ENCODE results near the gene SPINK13.
"Not testable (repeated sequence)": the region's sequence is repeated elsewhere in the genome, so short reads cannot be mapped to it uniquely, and the experiment has no call there.

SPINK13 gene

GRCh38 chr5:148259288-148259687, 9.3 kb upstream of the SPINK13 start:
- Histone ChIP-seq H3K27ac (ENCODE audit: insufficient read depth, low read depth, low read length, poor library complexity, severe bottlenecking) (no peak overlapping the region), H3K4me3 (ENCODE audit: insufficient read depth, low read depth, low read length) (no peak overlapping the region), H3K27me3 (ENCODE audit: control insufficient read depth, insufficient read depth, low read length, poor library complexity, severe bottlenecking) (no peaks in the 10 kb centered on the region), H3K9me3 (ENCODE audit: control insufficient read depth, low read length) (no peaks in the 10 kb centered on the region), H3K36me3 (ENCODE audit: control insufficient read depth, insufficient read depth, low read length) (no peaks in the 10 kb centered on the region), H3K4me1 (ENCODE audit: control insufficient read depth, insufficient read depth, low read length) (no peaks in the 10 kb centered on the region)
- 83 to 89% methylated on average over 2 of the region's 2 CpGs for WGBS, 2 experiments

DNA sequence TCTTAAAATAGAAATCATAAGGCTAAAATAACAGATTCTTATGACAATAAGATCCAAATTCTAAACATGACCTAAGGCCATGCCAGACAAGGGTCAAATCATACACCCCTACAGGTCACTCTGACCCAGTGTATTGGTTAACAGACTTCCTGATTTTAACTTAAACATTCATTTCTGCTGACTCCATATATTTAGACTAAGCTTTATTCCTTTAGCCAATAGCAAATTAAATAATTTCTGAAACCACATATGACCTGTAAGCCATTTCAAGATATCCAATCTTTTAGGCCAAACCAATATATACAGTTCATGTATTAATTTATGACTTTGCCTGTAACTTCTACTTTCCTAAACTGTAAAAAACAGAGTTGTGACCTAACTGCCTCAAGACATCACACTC, 7.4 kb upstream of the SPINK13 start:
- no peak overlapping the region for H3K4me3 ChIP-seq (ENCODE audit: insufficient read depth, low read depth, low read length)
- no peaks in the 10 kb centered on the region for H3K36me3 ChIP-seq (ENCODE audit: control insufficient read depth, insufficient read depth, low read length)
- H3K27me3 ChIP-seq (ENCODE audit: control insufficient read depth, insufficient read depth, low read length, poor library complexity, severe bottlenecking), result no peaks in the 10 kb centered on the region
- H3K9me3 ChIP-seq (ENCODE audit: control insufficient read depth, low read length), result no peaks in the 10 kb centered on the region
- H3K27ac ChIP-seq (ENCODE audit: insufficient read depth, low read depth, low read length, poor library complexity, severe bottlenecking), result no peak overlapping the region
- H3K4me1 ChIP-seq (ENCODE audit: control insufficient read depth, insufficient read depth, low read length), result no peaks in the 10 kb centered on the region

- H3K27ac ChIP-seq (ENCODE audit: insufficient read depth, low read depth, low read length, poor library complexity, severe bottlenecking), result no peak overlapping the region
- no peaks in the 10 kb centered on the region for H3K4me1 ChIP-seq (ENCODE audit: control insufficient read depth, insufficient read depth, low read length)
- no peaks in the 10 kb centered on the region for H3K9me3 ChIP-seq (ENCODE audit: control insufficient read depth, low read length)
- H3K27me3 ChIP-seq (ENCODE audit: control insufficient read depth, insufficient read depth, low read length, poor library complexity, severe bottlenecking), result no peaks in the 10 kb centered on the region
- H3K4me3 ChIP-seq (ENCODE audit: insufficient read depth, low read depth, low read length), result no peak overlapping the region
- WGBS, 2 experiments, result 92 to 95% methylated on average over 3 of the region's 3 CpGs
- H3K36me3 ChIP-seq (ENCODE audit: control insufficient read depth, insufficient read depth, low read length), result no peaks in the 10 kb centered on the region
Observed at GRCh38 chr5:148267962-148268361, 632 bp upstream of the SPINK13 start.

DNA sequence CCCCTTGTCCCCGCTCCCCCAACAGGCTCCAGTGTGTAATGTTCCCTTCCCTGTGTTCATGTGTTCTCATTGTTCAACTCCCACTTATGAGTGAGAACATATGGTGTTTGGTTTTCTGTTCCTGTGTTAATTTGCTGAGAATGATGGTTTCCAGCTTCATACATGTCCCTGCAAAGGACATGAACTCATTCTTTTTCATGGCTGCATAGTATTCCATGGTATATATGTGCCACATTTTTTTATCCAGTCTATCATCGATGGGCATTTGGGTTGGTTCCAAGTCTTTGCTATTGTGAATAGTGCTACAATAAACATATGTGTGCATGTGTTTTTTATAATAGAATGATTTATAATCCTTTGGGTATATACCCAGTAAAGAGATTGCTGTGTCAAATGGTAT, 6.5 kb downstream of the SPINK13 start:
- H3K27me3 ChIP-seq (ENCODE audit: control insufficient read depth, insufficient read depth, low read length, poor library complexity, severe bottlenecking); H3K9me3 ChIP-seq (ENCODE audit: control insufficient read depth, low read length); H3K36me3 ChIP-seq (ENCODE audit: control insufficient read depth, insufficient read depth, low read length); H3K4me1 ChIP-seq (ENCODE audit: control insufficient read depth, insufficient read depth, low read length); H3K4me3 ChIP-seq (ENCODE audit: insufficient read depth, low read depth, low read length); H3K27ac ChIP-seq (ENCODE audit: insufficient read depth, low read depth, low read length, poor library complexity, severe bottlenecking): not testable (repeated sequence)
- WGBS, 2 experiments, result 82 to 89% methylated on average over 2 of the region's 2 CpGs

- H3K36me3 ChIP-seq (ENCODE audit: control insufficient read depth, insufficient read depth, low read length); H3K27ac ChIP-seq (ENCODE audit: insufficient read depth, low read depth, low read length, poor library complexity, severe bottlenecking); H3K4me3 ChIP-seq (ENCODE audit: insufficient read depth, low read depth, low read length); H3K4me1 ChIP-seq (ENCODE audit: control insufficient read depth, insufficient read depth, low read length); H3K27me3 ChIP-seq (ENCODE audit: control insufficient read depth, insufficient read depth, low read length, poor library complexity, severe bottlenecking); H3K9me3 ChIP-seq (ENCODE audit: control insufficient read depth, low read length): not testable (repeated sequence)
- WGBS, 2 experiments, result 31 to 38% methylated on average over 5 of the region's 5 CpGs
Observed at GRCh38 chr5:148280893-148281292, 12.3 kb downstream of the SPINK13 start.

DNA sequence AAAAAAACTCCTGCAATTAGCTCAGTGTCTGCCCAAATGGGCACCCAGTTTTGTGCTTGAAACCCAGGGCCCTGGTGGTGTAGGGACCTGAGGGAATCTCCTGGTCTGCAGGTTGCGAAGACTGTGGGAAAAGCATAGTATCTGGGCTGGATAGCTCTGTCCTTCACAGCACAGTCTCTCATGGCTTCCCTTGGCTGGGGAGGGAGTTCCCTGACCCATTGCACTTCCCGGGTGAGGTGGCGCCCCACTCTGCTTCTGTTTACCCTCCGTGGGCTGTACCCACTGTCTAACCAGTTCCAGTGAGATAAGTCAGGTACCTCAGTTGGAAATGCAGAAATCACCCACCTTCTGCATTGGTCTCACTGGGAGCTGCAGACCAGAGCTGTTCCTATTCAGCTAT, 12.7 kb downstream of the SPINK13 start:
- not testable (repeated sequence) for H3K27me3 ChIP-seq (ENCODE audit: control insufficient read depth, insufficient read depth, low read length, poor library complexity, severe bottlenecking); H3K27ac ChIP-seq (ENCODE audit: insufficient read depth, low read depth, low read length, poor library complexity, severe bottlenecking)
- 90 to 92% methylated on average over 4 of the region's 4 CpGs for WGBS, 2 experiments

DNA sequence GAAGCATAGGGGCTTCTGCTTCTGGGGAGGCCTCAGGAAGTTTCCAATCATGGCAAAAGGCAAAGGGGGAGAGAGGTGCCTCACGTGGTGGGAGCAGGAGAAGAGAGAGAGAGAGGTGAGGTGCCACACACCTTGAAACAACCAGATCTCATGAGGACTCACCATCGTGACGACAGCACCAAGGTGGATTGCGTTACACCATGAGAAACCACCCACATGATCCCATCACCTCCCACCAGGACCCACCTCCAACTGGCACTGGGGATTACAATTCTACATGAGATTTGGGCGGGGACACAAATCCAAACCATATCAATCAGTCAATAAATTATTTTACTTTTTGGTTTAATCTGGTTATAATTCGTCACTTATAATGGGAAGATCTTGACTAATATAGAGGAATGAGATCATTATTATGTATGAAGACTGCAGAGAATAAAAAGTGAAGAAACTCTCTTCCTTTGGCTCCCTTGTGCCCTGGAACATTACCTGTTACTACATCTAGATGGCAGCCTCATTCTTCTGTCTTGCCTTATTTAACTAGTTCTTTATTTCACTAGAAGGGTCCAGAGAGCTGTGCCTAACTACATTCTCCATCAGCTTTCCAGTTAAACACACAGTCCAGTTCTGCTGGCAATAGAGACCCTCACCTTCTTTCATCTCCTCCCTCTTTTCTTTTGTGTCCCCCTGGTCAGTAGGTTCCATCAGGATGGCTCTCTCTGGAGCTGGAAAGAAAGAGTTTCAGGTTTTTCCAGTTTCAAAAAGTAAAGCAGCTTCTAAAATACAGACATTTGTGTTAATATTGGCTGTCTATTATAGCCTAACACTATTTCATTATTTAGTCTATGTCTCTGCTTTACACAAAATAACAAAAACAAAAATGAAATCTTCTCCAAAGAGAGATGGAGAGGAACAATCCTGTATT, 21.9 kb downstream of the SPINK13 start:
- Histone ChIP-seq H3K27me3 (ENCODE audit: control insufficient read depth, insufficient read depth, low read length, poor library complexity, severe bottlenecking) (no peaks in the 10 kb centered on the region), H3K9me3 (ENCODE audit: control insufficient read depth, low read length) (no peaks in the 10 kb centered on the region), H3K36me3 (ENCODE audit: control insufficient read depth, insufficient read depth, low read length) (no peaks in the 10 kb centered on the region), H3K27ac (ENCODE audit: insufficient read depth, low read depth, low read length, poor library complexity, severe bottlenecking) (no peak overlapping the region), H3K4me3 (ENCODE audit: insufficient read depth, low read depth, low read length) (no peak overlapping the region), H3K4me1 (ENCODE audit: control insufficient read depth, insufficient read depth, low read length) (no peaks in the 10 kb centered on the region)
- WGBS, 2 experiments, result 39 to 54% methylated on average over 4 to 5 of the region's 6 CpGs

More for the DNA sequence above, 12.7 kb downstream of the SPINK13 start:
- not testable (repeated sequence) for H3K4me3 ChIP-seq (ENCODE audit: insufficient read depth, low read depth, low read length); H3K36me3 ChIP-seq (ENCODE audit: control insufficient read depth, insufficient read depth, low read length); H3K9me3 ChIP-seq (ENCODE audit: control insufficient read depth, low read length); H3K4me1 ChIP-seq (ENCODE audit: control insufficient read depth, insufficient read depth, low read length)

GRCh38 chr5:148297731-148298130, 29.1 kb downstream of the SPINK13 start:
- no peaks in the 10 kb centered on the region for H3K9me3 ChIP-seq (ENCODE audit: control insufficient read depth, low read length)

GRCh38 chr5:148306446-148306845, 37.9 kb downstream of the SPINK13 start:
- WGBS, 2 experiments, result 85 to 89% methylated on average over 1 of the region's 1 CpG
- no peak overlapping the region for H3K27ac ChIP-seq (ENCODE audit: insufficient read depth, low read depth, low read length, poor library complexity, severe bottlenecking)

More at GRCh38 chr5:148297731-148298130, 29.1 kb downstream of the SPINK13 start:
- Histone ChIP-seq H3K4me3 (ENCODE audit: insufficient read depth, low read depth, low read length) (no peak overlapping the region), H3K36me3 (ENCODE audit: control insufficient read depth, insufficient read depth, low read length) (no peaks in the 10 kb centered on the region), H3K27me3 (ENCODE audit: control insufficient read depth, insufficient read depth, low read length, poor library complexity, severe bottlenecking) (no peaks in the 10 kb centered on the region), H3K27ac (ENCODE audit: insufficient read depth, low read depth, low read length, poor library complexity, severe bottlenecking) (no peak overlapping the region), H3K4me1 (ENCODE audit: control insufficient read depth, insufficient read depth, low read length) (no peaks in the 10 kb centered on the region)
- 77 to 83% methylated on average over 4 of the region's 4 CpGs for WGBS, 2 experiments

DNA sequence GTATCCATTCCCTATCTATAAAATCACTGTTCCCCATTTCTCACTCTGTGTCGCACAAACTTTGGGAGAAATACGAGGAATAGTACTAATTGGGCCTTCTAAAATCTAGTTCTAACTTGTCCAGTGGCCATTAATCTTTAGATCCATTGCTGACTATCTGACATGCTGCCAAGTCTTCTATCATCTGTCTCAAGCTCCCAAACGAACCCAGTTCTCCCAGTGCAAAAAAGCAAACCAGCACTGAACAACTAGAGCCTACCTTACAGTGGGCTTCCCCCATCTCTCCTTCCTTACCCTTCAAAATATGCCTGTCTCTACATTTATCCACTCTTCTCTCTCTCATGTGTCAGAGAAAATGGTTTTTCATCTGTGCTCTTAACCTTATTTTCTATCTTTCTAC, 40.4 kb downstream of the SPINK13 start:
- WGBS, 2 experiments, result 85 to 94% methylated on average over 3 of the region's 3 CpGs
- Histone ChIP-seq H3K4me3 (ENCODE audit: insufficient read depth, low read depth, low read length) (no peak overlapping the region), H3K27ac (ENCODE audit: insufficient read depth, low read depth, low read length, poor library complexity, severe bottlenecking) (no peak overlapping the region), H3K36me3 (ENCODE audit: control insufficient read depth, insufficient read depth, low read length) (no peaks in the 10 kb centered on the region), H3K4me1 (ENCODE audit: control insufficient read depth, insufficient read depth, low read length) (peaks cover 5% of the 10 kb centered on the region), H3K9me3 (ENCODE audit: control insufficient read depth, low read length) (no peaks in the 10 kb centered on the region), H3K27me3 (ENCODE audit: control insufficient read depth, insufficient read depth, low read length, poor library complexity, severe bottlenecking) (no peaks in the 10 kb centered on the region)

More at GRCh38 chr5:148306446-148306845, 37.9 kb downstream of the SPINK13 start:
- no peaks in the 10 kb centered on the region for H3K36me3 ChIP-seq (ENCODE audit: control insufficient read depth, insufficient read depth, low read length)
- H3K4me3 ChIP-seq (ENCODE audit: insufficient read depth, low read depth, low read length), result no peak overlapping the region
- H3K27me3 ChIP-seq (ENCODE audit: control insufficient read depth, insufficient read depth, low read length, poor library complexity, severe bottlenecking), result no peaks in the 10 kb centered on the region
- no peaks in the 10 kb centered on the region for H3K9me3 ChIP-seq (ENCODE audit: control insufficient read depth, low read length)
- H3K4me1 ChIP-seq (ENCODE audit: control insufficient read depth, insufficient read depth, low read length), result peaks cover 5% of the 10 kb centered on the region

All from ectodermal cell (in vitro differentiated cells).